ENCODE measurements around the gene MYO15B.

Gene MYO15B

GRCh38 chr17:75584849-75585175 is 2.8 kb upstream of the MYO15B start:
- Histone ChIP-seq H3K9ac (ENCODE audit: low read depth, low read length) (no peak overlapping the region), H3K79me2 (ENCODE audit: insufficient read depth, low read length) (no peaks in the 10 kb centered on the region), H3K9me3 (ENCODE audit: insufficient read depth, low read length, severe bottlenecking) (no peaks in the 10 kb centered on the region), H3K4me3 (ENCODE audit: low read depth in 1 of 2, low read length in 2 of 2) (no peak overlapping the region), H3K4me2 (ENCODE audit: insufficient read depth, low read length) (no peak overlapping the region), H4K20me1 (ENCODE audit: insufficient read depth, low read length) (no peaks in the 10 kb centered on the region), H2AFZ (ENCODE audit: low read depth, low read length) (no peak overlapping the region), H3K36me3 (ENCODE audit: insufficient read depth, low read length) (no peaks in the 10 kb centered on the region), H3K4me1 (ENCODE audit: insufficient read depth, low read length) (peaks cover 23% of the 10 kb centered on the region), H3K27me3 (ENCODE audit: insufficient read depth, low read length, poor library complexity) (peaks cover 20% of the 10 kb centered on the region), H3K27ac (ENCODE audit: low read length) (no peak overlapping the region)
- ATAC-seq (ENCODE audit: insufficient read depth, low read depth) (no peak), DNase-seq (no peak)
- TF ChIP-seq CTCF (IDR thresholded peaks at IDR 0.05; ENCODE audit: borderline replicate concordance, extremely low read depth, low read length, poor library complexity, severe bottlenecking) (no peak), EZH2 (IDR thresholded peaks at IDR 0.05; ENCODE audit: borderline replicate concordance, low read depth, low read length, severe bottlenecking) (no peak)

- Histone ChIP-seq H3K27ac (ENCODE audit: low read length) (no peak overlapping the region), H3K9me3 (ENCODE audit: insufficient read depth, low read length, severe bottlenecking) (no peaks in the 10 kb centered on the region), H3K27me3 (ENCODE audit: insufficient read depth, low read length, poor library complexity) (peaks cover 20% of the 10 kb centered on the region), H3K4me2 (ENCODE audit: insufficient read depth, low read length) (peak overlapping the region; percentile 83), H3K9ac (ENCODE audit: low read depth, low read length) (peak overlapping the region; percentile 61), H3K79me2 (ENCODE audit: insufficient read depth, low read length) (no peaks in the 10 kb centered on the region), H3K4me3 (ENCODE audit: low read depth in 1 of 2, low read length in 2 of 2) (peak overlapping the region in 1 of 2 experiments; percentile 45; a peak in 2 of 4 replicates), H3K4me1 (ENCODE audit: insufficient read depth, low read length) (peaks cover 21% of the 10 kb centered on the region), H4K20me1 (ENCODE audit: insufficient read depth, low read length) (no peaks in the 10 kb centered on the region), H2AFZ (ENCODE audit: low read depth, low read length) (peak overlapping the region; percentile 79), H3K36me3 (ENCODE audit: insufficient read depth, low read length) (no peaks in the 10 kb centered on the region)
- no peak; the same call in 2 of the 3 replicates for ATAC-seq (ENCODE audit: insufficient read depth, low read depth)
- TF ChIP-seq CTCF (IDR thresholded peaks at IDR 0.05; ENCODE audit: borderline replicate concordance, extremely low read depth, low read length, poor library complexity, severe bottlenecking) (no peak), EZH2 (IDR thresholded peaks at IDR 0.05; ENCODE audit: borderline replicate concordance, low read depth, low read length, severe bottlenecking) (peak; percentile 41)
- DNase-seq = no peak
Measured at GRCh38 chr17:75588596-75589011, 1.0 kb downstream of the MYO15B start.

GRCh38 chr17:75589012-75589918 is 1.7 kb downstream of the MYO15B start:
- Histone ChIP-seq H3K27me3 (ENCODE audit: insufficient read depth, low read length, poor library complexity) (peaks cover 18% of the 10 kb centered on the region), H3K4me2 (ENCODE audit: insufficient read depth, low read length) (peak overlapping the region; percentile 83), H4K20me1 (ENCODE audit: insufficient read depth, low read length) (no peaks in the 10 kb centered on the region), H3K4me1 (ENCODE audit: insufficient read depth, low read length) (peaks cover 21% of the 10 kb centered on the region), H3K9me3 (ENCODE audit: insufficient read depth, low read length, severe bottlenecking) (no peaks in the 10 kb centered on the region), H3K4me3 (ENCODE audit: low read depth in 1 of 2, low read length in 2 of 2) (peak overlapping the region; percentile 16 to 63; a peak in 3 of 4 replicates), H2AFZ (ENCODE audit: low read depth, low read length) (peak overlapping the region; percentile 92), H3K9ac (ENCODE audit: low read depth, low read length) (peak overlapping the region; percentile 62), H3K79me2 (ENCODE audit: insufficient read depth, low read length) (no peaks in the 10 kb centered on the region), H3K27ac (ENCODE audit: low read length) (peak overlapping the region; percentile 59; the same call in 1 of the 2 replicates), H3K36me3 (ENCODE audit: insufficient read depth, low read length) (no peaks in the 10 kb centered on the region)
- peak; percentile 91 for ATAC-seq (ENCODE audit: insufficient read depth, low read depth)
- TF ChIP-seq EZH2 (IDR thresholded peaks at IDR 0.05; ENCODE audit: borderline replicate concordance, low read depth, low read length, severe bottlenecking) (no peak), CTCF (IDR thresholded peaks at IDR 0.05; ENCODE audit: borderline replicate concordance, extremely low read depth, low read length, poor library complexity, severe bottlenecking) (peak; percentile 71)
- peak; percentile 96 for DNase-seq
